H1 (cell line): ENCODE measurements around the gene RHCG. TPM values are rescaled to one million over a fixed set of nuclear protein-coding genes. Genes with fewer than 3 reads are reported as not detected.

Experiments used
- CTCF ChIA-PET: fragments of 300-600 bp; sonication (Branson Sonifier 250); formaldehyde crosslinking; loops from one replicate; lab custom pipeline; 2021; ENCODE audit not compliant: partially characterized antibody; lab: Charles Lee
- POLR2A ChIA-PET: fragments of 300-600 bp; sonication (Branson Sonifier 250); formaldehyde crosslinking; loops from one replicate; lab custom pipeline; 2021; ENCODE audit warnings: inconsistent platforms; ENCODE audit not compliant: partially characterized antibody; lab: Charles Lee
- DNase-seq, 2 experiments: peaks; one replicate each; pipeline versions ENCODE4 v3.0.0 to v3.0.0-alpha.2; 2010 to 2022; ENCODE audit warnings: low spot score in 2 of 2, low read depth in 1 of 2, mixed read lengths in 1 of 2
- FAIRE-seq: peaks from 2 replicates; lab custom pipeline; 2011; peaks lifted over from hg19 to GRCh38; lab: Jason Lieb, UNC
- H2AFZ ChIP-seq: 2 replicates; pipeline ENCODE4 v1.8.1; 2012; ENCODE audit warnings: low read length, inconsistent platforms
- H2AK5ac ChIP-seq: 2 replicates; pipeline ENCODE4 v1.6.1; 2013; ENCODE audit warnings: low read depth, low read length
- H2BK120ac ChIP-seq: replicated peaks from 2 replicates; pipeline ENCODE3; 2013; ENCODE audit warnings: low read depth, low read length, inconsistent platforms
- H2BK12ac ChIP-seq: 2 replicates; pipeline ENCODE4 v1.6.1; 2013; ENCODE audit warnings: low read depth, low read length
- H2BK15ac ChIP-seq: 2 replicates; pipeline ENCODE4 v1.6.1; 2013; ENCODE audit warnings: low read length
- H2BK20ac ChIP-seq: 2 replicates; pipeline ENCODE4 v1.6.1; 2013; ENCODE audit warnings: low read length
- H2BK5ac ChIP-seq: 2 replicates; pipeline ENCODE4 v1.6.1; 2013; ENCODE audit warnings: low read depth, low read length
- H3K14ac ChIP-seq: 2 replicates; pipeline ENCODE4 v1.6.1; 2013; ENCODE audit warnings: inconsistent platforms; ENCODE audit not compliant: insufficient read length
- H3K18ac ChIP-seq: 2 replicates; pipeline ENCODE4 v1.6.1; 2013; ENCODE audit warnings: low read length; ENCODE audit errors: extremely low read depth
- H3K23ac ChIP-seq: 2 replicates; pipeline ENCODE4 v1.6.1; 2013; ENCODE audit warnings: inconsistent platforms; ENCODE audit not compliant: insufficient read length
- H3K23me2 ChIP-seq: 2 replicates; pipeline ENCODE4 v1.6.1; 2013; ENCODE audit warnings: low read depth, low read length
- H3K27ac ChIP-seq: 2 replicates; pipeline ENCODE4 v1.6.1; 2011; ENCODE audit warnings: low read depth, low read length, inconsistent platforms
- H3K27me3 ChIP-seq, 4 experiments: replicated peaks in 1 of 4; 1 replicate in 1 of 4; 2 replicates in 3 of 4; pipeline versions ENCODE4 v1.6.1 to v1.8.1; 2011 to 2013; ENCODE audit warnings: low read length in 3 of 4, mild to moderate bottlenecking in 3 of 4, inconsistent platforms in 2 of 4, mixed read lengths in 2 of 4, moderate library complexity in 1 of 4; ENCODE audit not compliant: control insufficient read depth in 3 of 4, insufficient read depth in 3 of 4; ENCODE audit errors: extremely low read depth in 1 of 4
- H3K36me3 ChIP-seq, 4 experiments: 2 replicates each; pipeline versions ENCODE4 v1.6.1 to v1.8.1; 2011 to 2013; ENCODE audit warnings: mild to moderate bottlenecking in 4 of 4, low read length in 3 of 4, moderate library complexity in 2 of 4, control low read depth in 1 of 4, inconsistent platforms in 1 of 4; ENCODE audit not compliant: insufficient read depth in 4 of 4, control insufficient read depth in 2 of 4
- H3K4ac ChIP-seq: replicated peaks from 2 replicates; pipeline ENCODE3; 2013; ENCODE audit warnings: low read length, low read depth, mixed read lengths, inconsistent platforms; ENCODE audit not compliant: insufficient read length
- H3K4me1 ChIP-seq, 4 experiments: replicated peaks in 1 of 4; 1 replicate in 1 of 4; 2 replicates in 3 of 4; pipeline versions ENCODE4 v1.6.1 to v1.8.1; 2011 to 2013; ENCODE audit warnings: low read length in 3 of 4, inconsistent platforms in 2 of 4, mixed read lengths in 1 of 4; ENCODE audit not compliant: insufficient read depth in 4 of 4, control insufficient read depth in 3 of 4
- H3K4me2 ChIP-seq, 2 experiments: 2 replicates each; pipeline versions ENCODE4 v1.6.1 to v1.8.1; 2011 to 2013; ENCODE audit warnings: low read depth in 2 of 2, low read length in 2 of 2, control low read depth in 1 of 2, inconsistent platforms in 1 of 2, mild to moderate bottlenecking in 1 of 2; ENCODE audit not compliant: insufficient read depth in 1 of 2
- H3K4me3 ChIP-seq, 4 experiments: fragments of 200-600, 300-600 bp in 1 of 4; sonication (generic), shearing (Covaris generic), sonication (Bioruptor Twin) in 1 of 4; 2 replicates each; pipeline versions ENCODE4 v1.5.1 to v1.8.1; 2011 to 2016; ENCODE audit warnings: low read length in 4 of 4, low read depth in 3 of 4, control low read depth in 2 of 4, inconsistent platforms in 2 of 4, mild to moderate bottlenecking in 2 of 4, mixed read lengths in 1 of 4, moderate library complexity in 1 of 4; ENCODE audit not compliant: insufficient read depth in 2 of 4; ENCODE audit errors: extremely low read depth in 1 of 4
- H3K56ac ChIP-seq: replicated peaks from 2 replicates; pipeline ENCODE3; 2013; ENCODE audit warnings: low read depth, mild to moderate bottlenecking, mixed read lengths, low read length, inconsistent platforms; ENCODE audit not compliant: insufficient read length
- H3K79me1 ChIP-seq: 2 replicates; pipeline ENCODE4 v1.6.1; 2013; ENCODE audit warnings: low read depth, low read length, control low read depth
- H3K79me2 ChIP-seq, 2 experiments: 2 replicates each; pipeline versions ENCODE4 v1.6.1 to v1.8.1; 2012 to 2013; ENCODE audit warnings: low read length in 2 of 2, mild to moderate bottlenecking in 2 of 2, inconsistent platforms in 1 of 2; ENCODE audit not compliant: insufficient read depth in 2 of 2, control insufficient read depth in 1 of 2
- H3K9ac ChIP-seq, 4 experiments: replicated peaks in 1 of 4; 1 replicate in 1 of 4; 2 replicates in 3 of 4; pipeline versions ENCODE4 v1.6.1 to v1.8.1; 2011 to 2013; ENCODE audit warnings: low read depth in 3 of 4, low read length in 3 of 4, control low read depth in 2 of 4, mild to moderate bottlenecking in 2 of 4, moderate library complexity in 2 of 4, inconsistent platforms in 1 of 4; ENCODE audit errors: extremely low read depth in 1 of 4
- H3K9me3 ChIP-seq, 2 experiments: 2 replicates each; pipeline versions ENCODE4 v1.6.1 to v1.8.1; 2012 to 2013; ENCODE audit warnings: mild to moderate bottlenecking in 2 of 2, moderate library complexity in 2 of 2, control low read depth in 1 of 2, inconsistent platforms in 1 of 2, low read depth in 1 of 2, low read length in 1 of 2, mixed read lengths in 1 of 2; ENCODE audit not compliant: insufficient read depth in 2 of 2
- H4K20me1 ChIP-seq, 2 experiments: replicated peaks in 1 of 2; 2 replicates each; pipeline versions ENCODE3 to v1.8.1; 2011 to 2013; ENCODE audit warnings: inconsistent platforms in 2 of 2, low read length in 2 of 2, mild to moderate bottlenecking in 1 of 2; ENCODE audit not compliant: insufficient read depth in 2 of 2, control insufficient read depth in 1 of 2
- H4K5ac ChIP-seq: 2 replicates; pipeline ENCODE4 v1.6.1; 2013; ENCODE audit warnings: low read length, low read depth, mixed read lengths, inconsistent platforms; ENCODE audit not compliant: insufficient read length
- H4K8ac ChIP-seq: 2 replicates; pipeline ENCODE4 v1.8.0; 2013; ENCODE audit warnings: mild to moderate bottlenecking, moderate library complexity, low read length, inconsistent platforms; ENCODE audit not compliant: insufficient read depth; ENCODE audit errors: extremely low read depth
- H4K91ac ChIP-seq: replicated peaks from 2 replicates; pipeline ENCODE3; 2013; ENCODE audit warnings: low read length, mixed read lengths, inconsistent platforms; ENCODE audit not compliant: insufficient read length
- ASH2L ChIP-seq: fragments of 200-600, 300-600 bp; sonication (generic); IDR thresholded peaks from one replicate; pipeline ENCODE4 v1.7.1; 2017; ENCODE audit warnings: low read length
- BACH1 ChIP-seq: IDR thresholded peaks from 2 replicates; pipeline ENCODE4 v1.6.1; 2012; ENCODE audit warnings: low read length, improper control_type of control experiment
- CTBP2 ChIP-seq: IDR thresholded peaks from 2 replicates; pipeline ENCODE4 v1.7.0; 2011; ENCODE audit warnings: borderline replicate concordance, mild to moderate bottlenecking, moderate library complexity, mixed read lengths, low read length; ENCODE audit not compliant: insufficient read depth, insufficient read length
- E2F6 ChIP-seq: IDR thresholded peaks from 2 replicates; pipeline ENCODE4 v1.6.1; 2012; ENCODE audit warnings: inconsistent platforms
- HDAC2 ChIP-seq, 2 experiments: fragments of 300-600 bp in 1 of 2; sonication (generic) in 1 of 2; IDR thresholded peaks; 2 replicates each; pipeline ENCODE4 v1.6.1; 2011 to 2012; ENCODE audit warnings: low read depth in 2 of 2, low read length in 2 of 2, mild to moderate bottlenecking in 2 of 2, moderate library complexity in 2 of 2, borderline replicate concordance in 1 of 2, inconsistent platforms in 1 of 2
- KDM4A ChIP-seq: IDR thresholded peaks from one replicate; pipeline ENCODE4 v1.7.1; 2012; ENCODE audit warnings: low read depth, mild to moderate bottlenecking, moderate library complexity, low read length, inconsistent platforms; ENCODE audit not compliant: severe bottlenecking
- MAX ChIP-seq: IDR thresholded peaks from 2 replicates; pipeline ENCODE4 v1.6.1; 2012; ENCODE audit warnings: inconsistent platforms
- NRF1 ChIP-seq: IDR thresholded peaks from 2 replicates; pipeline ENCODE4 v1.6.1; 2011; ENCODE audit warnings: mild to moderate bottlenecking, low read depth, low read length, improper control_type of control experiment
- RFX5 ChIP-seq: IDR thresholded peaks from 2 replicates; pipeline ENCODE4 v1.6.1; 2011; ENCODE audit warnings: low read depth, low read length, improper control_type of control experiment, borderline replicate concordance
- SAP30 ChIP-seq: fragments of 300-600 bp; sonication (generic); IDR thresholded peaks from 2 replicates; pipeline ENCODE4 v1.7.1; 2012; ENCODE audit warnings: low read length, moderate library complexity, mild to moderate bottlenecking, inconsistent platforms; ENCODE audit not compliant: insufficient read depth, insufficient replicate concordance
- SUZ12 ChIP-seq: fragments of 200-600 bp; sonication (generic); IDR thresholded peaks from 2 replicates; pipeline ENCODE4 v1.6.1; 2012; ENCODE audit warnings: mild to moderate bottlenecking, inconsistent platforms, low read length, moderate library complexity, mixed read lengths
- TAF1 ChIP-seq: IDR thresholded peaks from 2 replicates; pipeline ENCODE4 v1.6.1; 2011; ENCODE audit warnings: mild to moderate bottlenecking, low read depth, low read length
- WGBS, 2 experiments: shearing (Covaris generic) in 1 of 2; methylation state at CpG; one replicate each; pipeline versions ENCODE4 v1.1.6 to v1.1.7; 2013 to 2015; ENCODE audit warnings: low lambda C conversion rate in 2 of 2, mixed read lengths in 2 of 2, inconsistent platforms in 1 of 2, low coverage in 1 of 2, missing lambda C conversion rate in 1 of 2; ENCODE audit not compliant: insufficient replicate concordance in 2 of 2, insufficient coverage in 1 of 2, insufficient read length in 1 of 2; ENCODE audit errors: extremely low coverage in 1 of 2, missing lambda C conversion rate in 1 of 2; 5-methylcytosine and 5-hydroxymethylcytosine counted together
- polyA plus RNA-seq, 7 experiments: library from polyadenylated mRNA; depleted of rRNA in 3 of 7; stranded (reverse) in 5 of 7; unstranded in 2 of 7; fragments of >200 nt in 5 of 7; fragments of 200-250 nt in 2 of 7; gene quantifications; 1 replicate in 5 of 7; 2 replicates in 1 of 7; 4 replicates in 1 of 7; pipeline versions ENCODE4 v1.2.1 to v1.2.3, GENCODE V29; 2011 to 2013; ENCODE audit warnings: missing spikeins in 2 of 7, mixed read lengths in 2 of 7
- total RNA-seq: library from RNA; stranded (reverse); fragmentation: NEBNext Ultra II Directional; extraction: Animal tissue kit (Norgen Biotek cat#: 25700); gene quantifications from 2 replicates; pipeline ENCODE4 v1.2.1, GENCODE V29; 2021

RHCG gene
- total and polyA plus RNA-seq, 2 of the 8 experiments (the other 6 are each of a cell fraction or from before 2014, with no cell fraction given), result 0.68 TPM; not detected in 1

GRCh38 chr15:89530976-89531375 is 34.6 kb upstream of the RHCG start:
- Histone ChIP-seq H3K56ac (no peak overlapping the region), H3K23ac (no peak overlapping the region), H3K79me2 (no peaks in the 10 kb centered on the region), H3K36me3 (no peaks in the 10 kb centered on the region), H3K4me2 (no peak overlapping the region), H3K18ac (no peak overlapping the region), H2BK5ac (no peak overlapping the region), H3K14ac (no peak overlapping the region), H2BK20ac (no peak overlapping the region), H4K8ac (no peak overlapping the region), H2BK12ac (no peak overlapping the region), H3K23me2 (no peaks in the 10 kb centered on the region), H3K9me3 (no peaks in the 10 kb centered on the region), H3K79me1 (no peaks in the 10 kb centered on the region), H4K20me1 (no peaks in the 10 kb centered on the region), H2BK15ac (no peak overlapping the region), H2AK5ac (no peak overlapping the region), H3K4me3 (no peak overlapping the region), H4K91ac (no peak overlapping the region), H3K4me1 (peaks cover 0 to 6% (median 1%) of the 10 kb centered on the region in 4 experiments; a peak in 3 of 7 replicates), H4K5ac (no peak overlapping the region), H2AFZ (no peak overlapping the region), H3K9ac (no peak overlapping the region), H2BK120ac (no peak overlapping the region), H3K27me3 (no peaks in the 10 kb centered on the region), H3K4ac (no peak overlapping the region), H3K27ac (no peak overlapping the region)
- WGBS, 2 experiments, result 74% methylated on average over 5 of the region's 5 CpGs; no CpG with 5 or more reads in 1 of the 2 experiments
- no peak for DNase-seq
- ChIA-PET POLR2A (interaction anchor here (0.9 kb wide), 1 partner anchor 9 kb away, joined by 3 read pairs; no protein-coding TSS in a partner anchor), CTCF (interaction anchor here (0.6 to 2.7 kb wide), 6 partner anchors 8 to 1396 kb away, joined by 3 to 11 read pairs (median 6); partner anchors contain the start of gene RHCG)
- FAIRE-seq, result no peak
- no peak for TF ChIP-seq KDM4A
- TF ChIP-seq E2F6, result no peak
- no peak for TF ChIP-seq CTBP2
- no peak for TF ChIP-seq SUZ12
- no peak for TF ChIP-seq BACH1
- TF ChIP-seq HDAC2 (IDR thresholded peaks at IDR 0.05; ENCODE audit: borderline replicate concordance in 1 of 2, low read depth in 2 of 2, low read length in 2 of 2), result no peak
- no peak for TF ChIP-seq SAP30
- no peak for TF ChIP-seq RFX5
- no peak for TF ChIP-seq TAF1
- TF ChIP-seq NRF1, result no peak
- no peak for TF ChIP-seq ASH2L
- TF ChIP-seq MAX, result no peak
